Smooth muscle cell (in vitro differentiated cells): Measurements from ENCODE around the gene ANKRD13D. TPM values are rescaled to one million over a fixed set of nuclear protein-coding genes. Genes with fewer than 3 reads are reported as not detected.

Experiments used
- DNase-seq: peaks from one replicate; lab custom pipeline; 2025; ENCODE audit not compliant: unreplicated experiment; lab: John Stamatoyannopoulos, UW
- H2AFZ ChIP-seq: fragments of 200-600 bp; sonication (generic); 2 replicates; pipeline ENCODE4 v1.6.0; 2016; ENCODE audit warnings: antibody characterized with exemption, low read depth, mild to moderate bottlenecking
- H3F3A ChIP-seq: fragments of 200-600 bp; sonication (generic); 2 replicates; pipeline ENCODE4 v1.6.0; 2017; ENCODE audit warnings: antibody characterized with exemption, low read depth
- H3K27ac ChIP-seq: fragments of 200-600 bp; sonication (generic); 2 replicates; pipeline ENCODE4 v1.5.1; 2016; ENCODE audit warnings: low read depth, mild to moderate bottlenecking
- H3K27me3 ChIP-seq: fragments of 200-600 bp; sonication (generic); 2 replicates; pipeline ENCODE4 v1.6.1; 2016; ENCODE audit warnings: low read depth, mild to moderate bottlenecking
- H3K36me3 ChIP-seq: fragments of 200-600 bp; sonication (generic); 2 replicates; pipeline ENCODE4 v1.5.1; 2016; ENCODE audit warnings: low read depth
- H3K4me1 ChIP-seq: fragments of 200-600 bp; sonication (generic); 2 replicates; pipeline ENCODE4 v1.5.1; 2016; ENCODE audit warnings: low read depth
- H3K4me2 ChIP-seq: fragments of 200-600 bp; sonication (generic); 2 replicates; pipeline ENCODE4 v1.6.0; 2016; ENCODE audit warnings: mild to moderate bottlenecking
- H3K4me3 ChIP-seq: fragments of 200-600 bp; sonication (generic); 2 replicates; pipeline ENCODE4 v1.5.1; 2016; ENCODE audit warnings: mild to moderate bottlenecking
- H3K79me2 ChIP-seq: fragments of 200-600 bp; sonication (generic); 2 replicates; pipeline ENCODE4 v1.6.0; 2016; ENCODE audit warnings: low read depth, mild to moderate bottlenecking
- H3K9ac ChIP-seq: fragments of 200-600 bp; sonication (generic); 2 replicates; pipeline ENCODE4 v1.6.0; 2016; ENCODE audit warnings: low read depth
- H3K9me3 ChIP-seq: fragments of 200-600 bp; sonication (generic); replicated peaks from 2 replicates; pipeline ENCODE4 v1.5.1; 2016; ENCODE audit warnings: low read depth
- H4K20me1 ChIP-seq: fragments of 200-600 bp; sonication (generic); 2 replicates; pipeline ENCODE4 v1.6.0; 2016; ENCODE audit warnings: low read depth
- WGBS: methylation state at CpG from one replicate; pipeline ENCODE4 v1.1.7; 2016; ENCODE audit warnings: low lambda C conversion rate; 5-methylcytosine and 5-hydroxymethylcytosine counted together
- polyA plus RNA-seq: library from polyadenylated mRNA; unstranded; fragments of >200 nt; fragmentation: Nextera tagmentation; extraction: Ambion mirVana; gene quantifications from 2 replicates; pipeline ENCODE4 v1.2.1, GENCODE V29; 2016
- total RNA-seq: library from RNA; depleted of rRNA; stranded (reverse); fragments of >200 nt; gene quantifications from 2 replicates; pipeline ENCODE4 v1.2.3, GENCODE V29; 2014
- TF ChIP-seq, protein P1 (sequence below): fragments of 200-600 bp; sonication (generic); IDR thresholded peaks from 2 replicates; pipeline ENCODE4 v1.5.1; 2017; ENCODE audit warnings: borderline replicate concordance, mild to moderate bottlenecking, antibody characterized with exemption; ENCODE audit not compliant: insufficient read depth, poor library complexity, severe bottlenecking

ANKRD13D gene
- total and polyA plus RNA-seq, 2 experiments from 2014 or later: 34.7 to 52.0 TPM

DNA sequence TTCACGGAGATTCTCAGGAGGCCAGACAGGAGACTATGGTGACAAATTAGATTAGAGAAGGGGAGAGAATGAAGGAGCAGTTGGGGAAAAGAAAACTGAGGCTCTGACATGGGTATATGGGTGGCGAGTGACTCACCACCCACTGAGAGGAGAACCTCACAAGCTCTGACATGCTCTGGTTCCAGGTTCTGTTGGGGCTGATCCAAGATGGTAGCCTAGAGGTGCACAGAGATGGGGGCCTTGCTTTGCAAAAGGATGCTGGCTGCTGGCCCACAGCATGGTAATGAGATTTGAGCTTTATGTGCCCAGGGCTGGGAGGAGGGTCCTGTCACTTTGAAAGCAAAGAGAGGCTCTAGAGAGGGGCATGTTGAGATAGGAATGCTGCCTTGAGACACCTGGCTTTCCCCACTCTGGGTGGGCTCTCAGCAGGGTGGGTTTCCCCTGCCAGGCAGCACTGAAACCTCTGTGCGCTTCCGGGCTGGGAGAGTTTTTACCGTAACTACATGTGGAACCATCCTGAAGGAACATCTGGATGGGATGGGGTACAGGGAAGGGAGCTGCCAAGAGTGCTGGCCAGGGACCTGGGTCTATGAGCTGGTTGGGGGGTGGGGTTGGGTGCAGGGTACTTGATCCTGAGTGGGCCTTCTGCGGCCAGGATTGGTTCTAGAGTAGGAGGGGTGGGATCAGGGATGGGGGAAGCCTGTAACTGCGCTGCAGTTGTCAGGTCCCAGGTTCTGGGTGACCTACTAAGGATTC is 24.0 kb upstream of the ANKRD13D start:
- H3K27me3 ChIP-seq: no peaks in the 10 kb centered on the region
- H3K9me3 ChIP-seq: no peaks in the 10 kb centered on the region
- H3K4me1 ChIP-seq: peaks cover 10% of the 10 kb centered on the region
- no peak overlapping the region for H2AFZ ChIP-seq
- H3K27ac ChIP-seq: no peak overlapping the region
- peaks cover 27% of the 10 kb centered on the region for H4K20me1 ChIP-seq
- TF ChIP-seq, protein P1, sequence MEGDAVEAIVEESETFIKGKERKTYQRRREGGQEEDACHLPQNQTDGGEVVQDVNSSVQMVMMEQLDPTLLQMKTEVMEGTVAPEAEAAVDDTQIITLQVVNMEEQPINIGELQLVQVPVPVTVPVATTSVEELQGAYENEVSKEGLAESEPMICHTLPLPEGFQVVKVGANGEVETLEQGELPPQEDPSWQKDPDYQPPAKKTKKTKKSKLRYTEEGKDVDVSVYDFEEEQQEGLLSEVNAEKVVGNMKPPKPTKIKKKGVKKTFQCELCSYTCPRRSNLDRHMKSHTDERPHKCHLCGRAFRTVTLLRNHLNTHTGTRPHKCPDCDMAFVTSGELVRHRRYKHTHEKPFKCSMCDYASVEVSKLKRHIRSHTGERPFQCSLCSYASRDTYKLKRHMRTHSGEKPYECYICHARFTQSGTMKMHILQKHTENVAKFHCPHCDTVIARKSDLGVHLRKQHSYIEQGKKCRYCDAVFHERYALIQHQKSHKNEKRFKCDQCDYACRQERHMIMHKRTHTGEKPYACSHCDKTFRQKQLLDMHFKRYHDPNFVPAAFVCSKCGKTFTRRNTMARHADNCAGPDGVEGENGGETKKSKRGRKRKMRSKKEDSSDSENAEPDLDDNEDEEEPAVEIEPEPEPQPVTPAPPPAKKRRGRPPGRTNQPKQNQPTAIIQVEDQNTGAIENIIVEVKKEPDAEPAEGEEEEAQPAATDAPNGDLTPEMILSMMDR: no peak
- peaks cover 5% of the 10 kb centered on the region for H3F3A ChIP-seq
- H3K36me3 ChIP-seq: no peaks in the 10 kb centered on the region
- H3K79me2 ChIP-seq: peaks cover 40% of the 10 kb centered on the region
- no peak overlapping the region for H3K4me3 ChIP-seq
- WGBS: 93% methylated on average over 7 of the region's 7 CpGs
- no peak overlapping the region for H3K4me2 ChIP-seq
- no peak overlapping the region for H3K9ac ChIP-seq
- no peak for DNase-seq

GRCh38 chr11:67265633-67266448 is 23.3 kb upstream of the ANKRD13D start:
- peaks cover 18% of the 10 kb centered on the region for H3K4me1 ChIP-seq
- 28% methylated on average over 33 of the region's 54 CpGs for WGBS
- no peaks in the 10 kb centered on the region for H3K9me3 ChIP-seq
- DNase-seq: peak; percentile 45
- H3K79me2 ChIP-seq: peaks cover 48% of the 10 kb centered on the region
- peaks cover 35% of the 10 kb centered on the region for H4K20me1 ChIP-seq
- peaks cover 5% of the 10 kb centered on the region for H3F3A ChIP-seq
- H3K27me3 ChIP-seq: no peaks in the 10 kb centered on the region
- H2AFZ ChIP-seq: no peak overlapping the region
- TF ChIP-seq, protein P1: peak; percentile 71
- peak overlapping the region; percentile 32 for H3K4me3 ChIP-seq
- H3K36me3 ChIP-seq: no peaks in the 10 kb centered on the region
- H3K4me2 ChIP-seq: peak overlapping the region; percentile 76
- H3K27ac ChIP-seq: no peak overlapping the region
- peak overlapping the region; percentile 34 for H3K9ac ChIP-seq

- peak within 1 kb of the TSS; percentile 92 for H3K4me3 ChIP-seq
- no peak for DNase-seq
- under 1% methylated on average over 68 of the region's 103 CpGs for WGBS
- peaks cover 56% of the 10 kb centered on the region for H3K79me2 ChIP-seq
- H3K9ac ChIP-seq: peak within 1 kb of the TSS; percentile 71
- TF ChIP-seq, protein P1: no peak
- no peaks in the 10 kb centered on the region for H3K9me3 ChIP-seq
- H3K27me3 ChIP-seq: no peaks in the 10 kb centered on the region
- H3K4me2 ChIP-seq: peak within 1 kb of the TSS; percentile 100
- H3K27ac ChIP-seq: no peak within 1 kb of the TSS
- no peak within 1 kb of the TSS for H2AFZ ChIP-seq
- peaks cover 5% of the 10 kb centered on the region for H3F3A ChIP-seq
- H3K36me3 ChIP-seq: no peaks in the 10 kb centered on the region
- peaks cover 43% of the 10 kb centered on the region for H4K20me1 ChIP-seq
- H3K4me1 ChIP-seq: peaks cover 23% of the 10 kb centered on the region
Observed at GRCh38 chr11:67266449-67267187, 22.5 kb upstream of the ANKRD13D start, which contains the start of gene GRK2. GRK2 (plus strand) TSS chr11:67266473; CDS start chr11:67266700, 227 bp downstream.
